Immature natural killer cell (primary cell): ENCODE data around the gene FGF14. TPM values are rescaled to one million over a fixed set of nuclear protein-coding genes. Genes with fewer than 3 reads are reported as not detected.

ENCODE experiments used
- DNase-seq, 3 donors: peaks; one replicate each; pipeline ENCODE4 v3.0.0; 2022; ENCODE audit warnings: mixed read lengths in 1 of 3
- H3K27ac Mint-ChIP-seq, 6 donors: one replicate each; pipeline ENCODE4 v1.8.0; 2020; ENCODE audit warnings: mixed read lengths in 6 of 6, mild to moderate bottlenecking in 5 of 6, inconsistent platforms in 4 of 6, moderate library complexity in 3 of 6
- H3K27me3 Mint-ChIP-seq, 3 donors: one replicate each; pipeline ENCODE4 v1.8.0; 2020 to 2021; ENCODE audit warnings: low read depth in 3 of 3, mild to moderate bottlenecking in 3 of 3, mixed read lengths in 3 of 3, moderate library complexity in 3 of 3, inconsistent platforms in 1 of 3
- H3K36me3 Mint-ChIP-seq, 3 donors: one replicate each; pipeline ENCODE4 v1.8.0; 2020; ENCODE audit warnings: mixed read lengths in 3 of 3, inconsistent platforms in 2 of 3, mild to moderate bottlenecking in 2 of 3
- H3K4me1 Mint-ChIP-seq, 2 donors: one replicate each; pipeline ENCODE4 v1.8.0; 2020; ENCODE audit warnings: inconsistent platforms in 2 of 2, mild to moderate bottlenecking in 2 of 2, mixed read lengths in 2 of 2, moderate library complexity in 1 of 2
- H3K4me3 Mint-ChIP-seq, 5 donors: one replicate each; pipeline ENCODE4 v1.8.0; 2020; ENCODE audit warnings: mild to moderate bottlenecking in 5 of 5, mixed read lengths in 5 of 5, inconsistent platforms in 3 of 5, moderate library complexity in 3 of 5
- H3K9me3 Mint-ChIP-seq, 6 donors: one replicate each; pipeline ENCODE4 v1.8.0; 2020; ENCODE audit warnings: mild to moderate bottlenecking in 6 of 6, mixed read lengths in 6 of 6, inconsistent platforms in 4 of 6, moderate library complexity in 3 of 6
- polyA plus RNA-seq, 3 donors: library from polyadenylated mRNA; unstranded; fragments of 300-500 nt; fragmentation: Illumina TruSeq; gene quantifications; one replicate each; pipeline ENCODE4 v1.2.3, GENCODE V29; 2021

Gene FGF14
- polyA plus RNA-seq, 3 donors from 2014 or later = not detected

DNA sequence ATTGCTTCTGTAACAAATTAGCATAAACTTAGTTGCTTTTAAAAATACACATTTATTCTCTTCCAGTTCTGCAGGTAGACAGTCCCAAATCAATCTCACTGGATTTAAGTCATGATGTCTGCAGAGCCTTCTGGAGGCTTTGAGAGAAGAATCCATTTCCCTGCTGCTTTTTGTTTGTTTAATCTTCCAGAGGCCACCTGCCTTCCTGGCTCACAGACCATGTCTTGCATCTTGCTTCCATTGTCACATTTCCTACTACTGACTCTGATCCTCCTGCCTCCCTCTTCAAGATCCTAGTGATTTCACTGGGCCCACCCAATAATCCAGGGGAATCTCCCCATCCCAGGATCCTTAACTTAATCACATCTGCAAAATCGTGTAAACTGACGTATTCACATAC, 476.1 kb downstream of the FGF14 start:
- Mint-ChIP-seq H3K4me1 (no peaks in the 10 kb centered on the region), H3K27ac (no peak overlapping the region), H3K9me3 (peaks cover 0 to 8% (median 0%) of the 10 kb centered on the region in 6 donors), H3K27me3 (peaks cover 0 to 6% (median 1%) of the 10 kb centered on the region in 3 donors), H3K36me3 (no peaks in the 10 kb centered on the region), H3K4me3 (no peak overlapping the region)
- DNase-seq = no peak

DNA sequence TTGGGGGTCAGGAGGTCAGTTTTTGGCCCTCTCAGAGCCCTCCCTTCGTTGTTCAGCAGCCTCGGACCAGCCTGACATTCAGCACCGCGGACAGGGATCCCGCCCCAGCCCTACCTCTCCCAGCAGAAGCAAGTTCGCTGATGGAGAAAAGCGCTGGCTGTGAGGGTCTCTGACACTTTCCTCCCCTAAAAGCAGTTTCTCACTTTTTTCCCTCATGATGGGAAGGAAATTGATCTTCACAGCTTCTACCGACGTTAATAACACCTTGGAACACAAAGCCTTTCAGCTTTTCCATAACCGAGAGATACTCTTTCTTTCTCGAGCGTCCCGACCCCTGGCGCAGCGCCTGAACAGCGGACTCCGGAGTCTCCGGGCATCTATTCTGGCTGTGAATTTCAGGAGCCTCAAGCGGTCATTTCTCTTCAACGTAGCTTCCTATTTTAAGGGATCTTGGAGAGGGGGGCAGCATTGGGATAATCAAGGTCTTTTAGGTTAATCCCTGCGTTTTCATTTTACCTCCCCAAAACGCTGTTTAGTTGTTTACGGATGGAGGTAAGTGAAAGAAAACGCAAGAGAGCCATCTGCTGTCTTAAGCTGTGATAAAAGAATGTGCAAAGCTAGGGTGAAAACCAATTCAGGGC, 482.2 kb downstream of the FGF14 start:
- H3K27me3 Mint-ChIP-seq = peaks cover 9 to 23% (median 10%) of the 10 kb centered on the region in 3 donors
- no peak overlapping the region for H3K4me3 Mint-ChIP-seq
- H3K36me3 Mint-ChIP-seq = no peaks in the 10 kb centered on the region

DNA sequence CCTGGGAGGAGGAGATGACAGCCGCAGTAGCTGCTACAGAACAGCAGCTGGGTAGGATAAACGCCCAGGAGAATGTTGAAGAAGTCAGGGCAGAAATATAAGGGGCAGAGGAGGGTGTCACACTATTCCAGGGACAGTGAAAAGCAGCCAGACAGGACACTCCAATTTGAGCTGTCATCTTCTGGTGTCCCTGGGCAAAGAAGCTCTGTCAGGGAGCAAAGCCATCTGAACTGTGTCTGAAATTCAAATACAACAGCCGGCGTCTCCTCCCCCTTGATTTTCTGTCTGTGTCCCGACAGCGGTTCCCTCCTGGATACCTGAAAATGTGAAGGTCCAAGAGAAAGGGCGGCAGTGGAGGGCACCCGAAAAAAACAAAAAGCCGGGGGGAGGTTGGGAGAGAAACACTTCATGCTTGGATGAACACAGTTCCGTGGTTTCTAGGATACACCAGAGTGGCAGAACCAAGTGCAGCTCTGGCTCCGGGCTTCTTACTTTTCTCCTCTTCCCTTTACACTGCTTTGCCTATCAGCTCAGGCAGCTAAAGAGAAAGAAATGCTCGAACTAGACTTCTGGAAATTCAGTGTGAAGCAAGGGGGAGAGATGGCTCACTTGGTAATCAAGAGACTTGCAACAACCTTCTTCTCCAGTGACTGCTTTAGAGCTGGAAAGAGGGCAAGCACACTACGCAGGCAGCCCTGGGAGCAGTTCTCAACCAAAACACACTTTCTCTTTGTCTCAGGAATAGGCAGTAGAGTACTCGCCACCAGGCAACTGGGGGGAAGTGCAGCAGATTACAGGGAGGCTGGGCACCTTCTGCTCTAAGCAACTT, 483.8 kb downstream of the FGF14 start:
- Mint-ChIP-seq H3K27ac (no peak overlapping the region), H3K27me3 (peaks cover 9 to 23% (median 12%) of the 10 kb centered on the region in 3 donors), H3K9me3 (peaks cover 0 to 8% (median 4%) of the 10 kb centered on the region in 6 donors), H3K36me3 (no peaks in the 10 kb centered on the region), H3K4me3 (no peak overlapping the region), H3K4me1 (no peaks in the 10 kb centered on the region)
- no peak for DNase-seq

More for the DNA sequence above, 482.2 kb downstream of the FGF14 start:
- H3K4me1 Mint-ChIP-seq = no peaks in the 10 kb centered on the region
- DNase-seq = no peak
- no peak overlapping the region for H3K27ac Mint-ChIP-seq
- peaks cover 0 to 8% (median 3%) of the 10 kb centered on the region in 6 donors for H3K9me3 Mint-ChIP-seq

DNA sequence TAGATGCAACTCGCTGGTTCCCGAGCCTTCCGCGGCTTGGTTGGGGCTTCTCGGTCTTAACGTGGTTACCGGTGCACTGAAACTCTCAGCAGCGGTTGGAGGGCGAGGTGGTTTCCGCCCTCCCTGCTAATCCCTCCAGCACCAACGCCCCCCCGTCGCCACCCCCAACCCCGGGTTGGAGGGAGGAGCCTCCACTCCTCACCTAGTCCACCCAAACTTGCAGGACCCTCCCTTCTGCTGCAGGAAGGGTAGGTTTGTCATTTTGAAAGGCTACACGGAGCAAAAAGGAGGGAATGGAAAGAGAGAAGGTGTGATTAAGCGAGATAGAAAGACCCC, 484.4 kb downstream of the FGF14 start:
- peaks cover 9 to 23% (median 12%) of the 10 kb centered on the region in 3 donors for H3K27me3 Mint-ChIP-seq

DNA sequence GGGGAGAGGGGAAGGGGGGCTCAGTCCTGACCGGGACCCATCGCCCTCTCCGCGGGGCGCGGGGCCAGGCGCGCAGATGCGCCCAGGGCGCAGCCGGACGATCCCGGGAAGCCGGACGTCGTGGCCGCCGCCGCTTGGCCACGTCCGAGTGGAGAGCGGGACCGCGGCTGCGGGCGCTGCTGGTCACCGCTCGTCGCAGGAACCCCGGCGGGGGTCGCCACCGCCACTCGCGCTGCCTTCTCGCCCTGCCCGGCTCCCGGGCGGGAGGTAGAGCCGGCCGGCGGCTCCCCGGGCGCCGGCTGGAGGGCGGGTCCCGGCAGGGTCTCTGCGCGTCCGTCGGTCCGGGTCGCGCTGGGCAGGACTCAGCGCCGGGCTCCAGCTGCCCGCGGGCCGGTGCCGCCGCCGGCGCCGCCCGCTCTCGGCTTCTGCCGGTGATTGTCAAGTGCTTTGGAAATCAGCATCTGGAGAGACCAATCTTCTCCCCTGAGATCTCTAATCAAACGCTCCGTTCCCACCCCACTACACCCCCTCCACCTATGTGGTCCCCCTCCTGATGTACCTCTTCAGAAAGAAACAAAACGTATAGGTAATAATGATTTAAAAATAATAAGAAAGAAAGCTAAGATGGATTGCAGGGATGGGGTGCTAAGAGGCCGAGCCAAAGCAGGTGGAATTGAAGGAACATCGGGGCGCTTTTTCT, 484.9 kb downstream of the FGF14 start:
- no peaks in the 10 kb centered on the region for H3K36me3 Mint-ChIP-seq
- no peak for DNase-seq
- H3K27me3 Mint-ChIP-seq = peaks cover 9 to 23% (median 12%) of the 10 kb centered on the region in 3 donors
- peaks cover 0 to 8% (median 4%) of the 10 kb centered on the region in 6 donors for H3K9me3 Mint-ChIP-seq
- no peak overlapping the region for H3K4me3 Mint-ChIP-seq
- H3K27ac Mint-ChIP-seq = no peak overlapping the region
- no peaks in the 10 kb centered on the region for H3K4me1 Mint-ChIP-seq

More for the DNA sequence above, 484.4 kb downstream of the FGF14 start:
- H3K9me3 Mint-ChIP-seq = peaks cover 0 to 8% (median 4%) of the 10 kb centered on the region in 6 donors
- no peak overlapping the region for H3K4me3 Mint-ChIP-seq
- no peaks in the 10 kb centered on the region for H3K4me1 Mint-ChIP-seq
- H3K27ac Mint-ChIP-seq = no peak overlapping the region
- no peak for DNase-seq
- H3K36me3 Mint-ChIP-seq = no peaks in the 10 kb centered on the region

DNA sequence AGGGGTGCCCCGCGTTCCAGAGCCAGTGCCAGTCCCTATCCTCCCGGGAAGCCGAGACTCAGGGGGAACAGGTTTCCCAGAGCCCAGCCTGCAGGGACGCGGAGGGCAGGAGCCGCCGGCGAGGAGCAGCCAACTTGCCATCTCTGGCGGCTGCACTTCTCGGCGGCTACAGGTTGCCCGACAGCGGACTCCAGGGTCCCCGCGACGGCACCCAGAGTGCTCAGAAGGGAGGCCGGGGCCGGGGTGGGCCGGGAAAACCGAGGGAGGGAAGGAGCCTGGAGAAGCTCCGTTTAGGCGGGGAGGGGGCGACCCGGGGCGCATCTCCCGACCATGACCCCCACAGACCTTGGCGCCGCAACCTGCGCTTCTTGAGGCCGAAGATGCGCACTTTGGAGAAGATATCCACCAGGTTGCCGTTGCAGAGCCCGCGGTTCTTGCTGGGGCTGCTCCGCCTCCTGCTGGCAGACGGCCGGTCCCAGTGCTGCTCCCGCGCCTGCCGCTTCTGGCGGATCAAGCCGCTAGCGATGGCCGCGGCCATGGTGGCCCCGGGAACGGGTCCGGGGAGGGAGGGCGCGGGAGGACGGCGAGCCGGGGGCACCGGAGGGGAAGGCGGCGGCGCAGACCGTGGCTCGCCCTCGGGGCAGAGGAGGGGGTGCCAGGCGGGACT, 485.6 kb downstream of the FGF14 start:
- H3K9me3 Mint-ChIP-seq = peaks cover 0 to 8% (median 4%) of the 10 kb centered on the region in 6 donors
- H3K4me3 Mint-ChIP-seq = no peak overlapping the region
- H3K36me3 Mint-ChIP-seq = no peaks in the 10 kb centered on the region
- H3K27ac Mint-ChIP-seq = no peak overlapping the region
- DNase-seq = no peak
- no peaks in the 10 kb centered on the region for H3K4me1 Mint-ChIP-seq
- peaks cover 9 to 23% (median 9%) of the 10 kb centered on the region in 3 donors for H3K27me3 Mint-ChIP-seq

DNA sequence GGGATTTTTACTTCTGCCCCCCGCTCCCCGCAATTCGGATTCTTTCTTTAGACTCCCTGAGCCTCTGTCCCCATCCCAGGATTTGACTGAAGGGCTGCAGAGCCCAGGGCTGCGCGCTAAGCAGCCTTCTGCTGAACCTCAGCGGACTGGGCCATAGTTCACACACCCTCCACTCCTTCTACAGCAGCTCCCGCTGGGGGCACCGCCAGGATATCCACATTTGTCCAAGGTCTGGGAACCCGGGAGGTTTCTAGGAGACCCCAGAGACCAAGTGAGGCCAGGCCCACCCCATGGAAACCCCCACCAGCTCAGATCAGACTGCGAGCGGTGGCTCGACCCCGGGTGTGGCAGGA, 486.1 kb downstream of the FGF14 start:
- H3K27me3 Mint-ChIP-seq = peaks cover 9 to 23% (median 9%) of the 10 kb centered on the region in 3 donors
- H3K9me3 Mint-ChIP-seq = peaks cover 0 to 8% (median 3%) of the 10 kb centered on the region in 6 donors
- no peak for DNase-seq
- H3K27ac Mint-ChIP-seq = no peak overlapping the region
- no peaks in the 10 kb centered on the region for H3K4me1 Mint-ChIP-seq
- H3K4me3 Mint-ChIP-seq = no peak overlapping the region
- H3K36me3 Mint-ChIP-seq = no peaks in the 10 kb centered on the region

DNA sequence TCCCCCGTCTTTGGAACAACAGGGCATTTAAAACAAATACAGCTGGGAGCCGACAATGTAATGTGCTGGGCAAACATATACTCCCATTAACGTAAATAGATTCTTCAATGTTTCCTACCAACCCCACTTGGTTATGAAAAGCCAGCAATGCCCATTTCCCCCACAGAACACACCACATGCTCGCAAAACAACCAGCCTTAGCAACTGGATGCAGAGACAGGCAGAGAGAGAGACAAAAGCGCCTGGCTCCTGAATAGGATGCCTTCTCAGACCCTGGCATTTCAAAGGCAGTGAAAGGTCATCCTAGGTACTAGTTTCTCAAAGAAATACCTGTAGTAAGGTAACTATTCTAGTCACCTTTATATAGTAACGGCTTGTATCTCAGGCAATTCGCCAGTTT, 486.5 kb downstream of the FGF14 start:
- H3K9me3 Mint-ChIP-seq = peaks cover 0 to 8% (median 3%) of the 10 kb centered on the region in 6 donors
- H3K27ac Mint-ChIP-seq = no peak overlapping the region
- no peaks in the 10 kb centered on the region for H3K4me1 Mint-ChIP-seq
- H3K36me3 Mint-ChIP-seq = no peaks in the 10 kb centered on the region
- H3K27me3 Mint-ChIP-seq = peaks cover 9 to 23% (median 9%) of the 10 kb centered on the region in 3 donors
- DNase-seq = no peak
- no peak overlapping the region for H3K4me3 Mint-ChIP-seq

DNA sequence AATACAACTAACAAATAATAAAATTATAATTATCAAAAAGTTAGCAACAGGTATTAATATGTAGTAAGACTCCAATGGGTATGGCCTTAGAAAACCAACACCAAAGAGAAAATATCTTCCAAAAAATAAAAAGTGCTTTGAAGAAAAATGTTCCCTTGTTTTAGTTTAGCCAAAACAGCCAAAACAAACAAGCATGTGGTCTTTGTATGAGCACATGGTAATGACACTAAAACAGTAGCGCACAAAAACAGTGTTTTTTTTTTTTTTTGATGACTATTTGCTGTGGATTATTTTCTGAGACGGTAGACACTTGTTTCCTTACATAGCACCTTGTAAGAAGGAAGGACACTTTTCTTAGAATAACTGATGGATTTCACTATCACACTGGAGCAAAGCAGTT, 490.1 kb downstream of the FGF14 start:
- H3K4me3 Mint-ChIP-seq = no peak overlapping the region
- H3K27ac Mint-ChIP-seq = no peak overlapping the region
- H3K4me1 Mint-ChIP-seq = no peaks in the 10 kb centered on the region
- H3K9me3 Mint-ChIP-seq = peaks cover 0 to 12% (median 6%) of the 10 kb centered on the region in 6 donors
- no peak for DNase-seq
- peaks cover 4 to 10% (median 7%) of the 10 kb centered on the region in 3 donors for H3K27me3 Mint-ChIP-seq
- no peaks in the 10 kb centered on the region for H3K36me3 Mint-ChIP-seq

DNA sequence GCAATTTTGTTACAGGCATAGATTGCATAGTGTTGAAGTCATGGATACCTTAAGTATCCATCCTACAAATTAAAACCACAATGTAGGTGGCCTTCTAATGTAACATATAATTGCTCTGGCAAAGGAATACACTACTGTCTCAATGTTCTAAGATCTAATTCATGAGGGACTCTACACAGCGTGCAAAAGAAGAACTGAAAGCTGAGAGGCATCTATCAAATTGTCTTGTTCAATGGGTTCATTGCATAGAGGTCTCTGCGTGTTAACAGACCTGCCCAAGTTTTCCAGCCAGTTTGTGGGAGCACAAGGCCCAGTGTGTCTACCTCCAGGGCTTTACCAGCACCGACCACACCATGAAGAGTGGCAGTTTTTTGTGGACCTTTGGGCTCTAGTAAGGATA, 498.0 kb downstream of the FGF14 start:
- no peak overlapping the region for H3K4me3 Mint-ChIP-seq
- DNase-seq = no peak
- H3K9me3 Mint-ChIP-seq = peaks cover 0 to 21% (median 5%) of the 10 kb centered on the region in 6 donors
- H3K27me3 Mint-ChIP-seq = peaks cover 0 to 2% (median 0%) of the 10 kb centered on the region in 3 donors
- no peak overlapping the region for H3K27ac Mint-ChIP-seq
- H3K4me1 Mint-ChIP-seq = no peaks in the 10 kb centered on the region
- H3K36me3 Mint-ChIP-seq = no peaks in the 10 kb centered on the region

DNA sequence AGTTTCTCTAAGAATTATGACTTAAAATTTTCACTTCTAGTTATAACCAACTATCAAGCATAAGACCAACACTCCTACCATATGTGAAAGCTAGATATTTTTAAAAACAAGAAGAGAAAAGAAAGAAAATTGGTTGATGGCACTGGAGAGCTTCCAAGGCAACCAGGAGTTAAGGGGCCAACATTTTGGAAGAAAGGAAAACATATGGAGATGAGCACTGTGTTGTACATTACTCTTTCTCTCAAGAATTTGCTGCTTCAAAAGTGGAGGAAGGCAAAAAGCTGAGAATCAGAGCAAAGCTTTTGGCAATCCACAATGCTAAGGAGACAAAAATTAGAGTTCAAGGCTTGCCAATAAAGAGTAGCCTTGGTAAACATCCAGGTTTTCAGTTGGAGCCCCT, 503.2 kb downstream of the FGF14 start:
- Mint-ChIP-seq H3K36me3 (no peaks in the 10 kb centered on the region), H3K27ac (no peak overlapping the region), H3K4me3 (no peak overlapping the region), H3K27me3 (no peaks in the 10 kb centered on the region), H3K9me3 (peaks cover 0 to 9% (median 1%) of the 10 kb centered on the region in 6 donors), H3K4me1 (no peaks in the 10 kb centered on the region)
- DNase-seq = no peak

DNA sequence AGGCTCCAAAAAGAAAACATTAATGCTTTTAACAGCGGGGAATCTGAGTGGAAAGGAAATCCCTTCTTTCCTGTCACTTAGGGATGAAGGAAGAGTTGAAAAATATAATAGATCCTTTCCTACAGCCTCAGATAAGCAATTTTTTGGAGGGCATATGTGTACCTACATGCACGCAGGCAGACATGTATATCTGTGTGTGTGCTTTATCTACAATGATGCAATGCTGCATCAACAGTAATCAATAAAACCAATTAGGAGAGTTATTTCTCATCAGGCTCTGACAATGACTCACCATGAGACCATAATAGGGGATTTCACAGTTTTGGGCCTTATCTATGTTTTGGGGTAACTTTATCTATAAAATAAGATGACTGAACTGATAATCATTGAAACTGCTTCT, 505.3 kb downstream of the FGF14 start:
- H3K36me3 Mint-ChIP-seq = no peaks in the 10 kb centered on the region
- H3K27me3 Mint-ChIP-seq = peaks cover 0 to 2% (median 0%) of the 10 kb centered on the region in 3 donors
- no peak for DNase-seq
- H3K27ac Mint-ChIP-seq = no peak overlapping the region
- H3K9me3 Mint-ChIP-seq = peaks cover 0 to 5% (median 1%) of the 10 kb centered on the region in 6 donors
- no peaks in the 10 kb centered on the region for H3K4me1 Mint-ChIP-seq
- no peak overlapping the region for H3K4me3 Mint-ChIP-seq

DNA sequence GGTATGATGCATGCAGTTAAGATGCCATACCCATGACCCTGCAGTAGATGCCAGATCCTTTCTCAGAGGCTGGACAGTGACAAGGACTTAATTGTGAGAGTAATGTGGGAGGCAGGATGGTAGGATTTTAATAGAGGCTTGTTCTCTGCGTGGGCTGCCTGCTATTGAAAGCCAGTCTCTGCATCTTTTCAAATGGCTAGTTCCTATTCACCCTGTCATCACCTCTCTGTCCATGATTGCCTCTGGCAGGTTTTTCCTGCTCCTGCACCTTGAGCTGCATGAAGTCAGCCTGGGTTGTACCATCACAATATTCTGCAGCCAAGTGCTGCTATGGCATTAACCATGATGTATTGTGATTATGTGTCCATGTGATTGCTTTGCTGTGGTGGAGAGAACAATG, 508.8 kb downstream of the FGF14 start:
- Mint-ChIP-seq H3K4me3 (no peak overlapping the region), H3K27ac (no peak overlapping the region), H3K4me1 (no peaks in the 10 kb centered on the region), H3K36me3 (no peaks in the 10 kb centered on the region), H3K27me3 (peaks cover 0 to 2% (median 0%) of the 10 kb centered on the region in 3 donors), H3K9me3 (peaks cover 0 to 7% (median under 1%) of the 10 kb centered on the region in 6 donors)
- DNase-seq = no peak
